ENCODE data around the gene OPA3.
"Not testable (repeated sequence)": the region's sequence is repeated elsewhere in the genome, so short reads cannot be mapped to it uniquely, and the experiment has no call there.

The OPA3 gene

DNA sequence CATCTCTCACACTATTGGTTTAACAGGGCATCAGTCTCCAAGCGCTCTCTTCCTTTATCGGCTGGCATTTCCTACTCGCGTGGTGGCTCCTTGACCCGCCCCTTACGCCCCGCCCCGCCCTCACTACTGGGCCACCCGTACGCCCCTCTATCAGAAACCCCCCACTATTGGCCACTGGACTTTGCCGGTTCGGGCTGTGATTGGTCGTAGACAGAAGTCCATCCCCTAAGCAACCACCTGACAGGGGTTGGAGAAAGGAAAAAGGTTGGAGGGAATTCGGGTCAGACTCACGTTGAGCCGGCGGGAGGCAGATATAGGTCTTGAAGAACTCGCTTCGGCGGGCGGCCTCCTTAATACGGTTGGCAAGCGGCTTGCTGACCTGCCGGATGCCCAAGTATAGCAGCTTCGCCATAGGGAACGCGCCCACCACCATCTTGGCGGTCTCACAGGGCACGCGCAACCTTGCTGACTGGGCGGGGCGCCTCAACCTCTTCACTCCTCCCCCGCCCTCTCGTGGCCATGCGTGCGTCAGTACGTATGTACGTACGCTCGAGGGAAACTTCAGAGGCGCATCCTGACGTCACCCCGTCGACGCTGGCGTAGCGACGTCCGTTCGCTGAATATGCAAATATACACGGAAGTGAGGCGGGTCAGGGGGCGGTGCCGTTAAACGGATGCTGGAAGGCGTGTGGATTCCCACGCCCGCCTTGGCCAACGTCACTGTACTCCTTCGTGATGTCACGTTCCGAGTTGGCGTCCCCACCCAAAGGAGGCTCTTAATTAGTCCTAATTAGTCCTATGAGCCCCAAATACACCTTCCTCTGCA is at the start of gene OPA3:
OPA3 (minus strand) TSS at position 471 of the 826 bp plus-strand sequence; CDS start at position 433, 38 bp downstream.
- peak; percentile 100 for DNase-seq (ENCODE audit: low spot score)

DNA sequence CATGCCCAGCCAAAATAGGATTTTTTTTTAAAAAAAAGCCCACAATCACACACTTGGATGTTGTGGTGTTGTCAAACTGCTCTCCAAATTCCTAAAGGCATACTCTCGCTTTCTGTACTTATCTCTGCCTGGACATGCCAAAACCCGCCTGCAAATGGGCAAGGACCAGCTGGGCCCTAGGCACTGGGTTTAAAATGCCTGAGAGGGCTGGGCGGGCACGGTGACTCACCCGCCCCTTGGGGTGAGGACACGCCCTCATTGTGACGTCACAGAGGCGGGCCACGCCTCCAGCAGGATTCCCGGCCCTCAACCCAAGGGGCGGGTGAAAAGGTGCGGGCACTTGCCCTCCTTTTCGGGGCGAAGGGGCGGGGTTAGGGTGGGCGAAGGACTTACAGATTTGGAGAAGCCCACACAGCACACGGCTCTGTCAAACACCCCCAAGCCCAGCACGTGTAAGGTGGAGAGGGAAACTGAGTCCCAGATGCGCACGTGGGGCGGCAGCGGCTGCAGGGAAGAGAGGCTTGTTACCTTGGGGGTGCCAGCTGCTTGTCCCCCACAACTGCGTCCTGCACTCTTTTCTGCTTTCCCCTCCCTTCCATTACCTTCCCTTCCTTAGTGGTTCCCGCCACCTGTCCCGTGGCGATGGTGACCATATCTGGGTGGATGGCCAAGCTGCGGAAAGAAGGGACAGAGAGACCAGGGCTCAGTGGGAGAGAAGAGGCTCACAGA is 48.0 kb upstream of the OPA3 start:
- DNase-seq (ENCODE audit: low spot score), result peak; percentile 83

DNA sequence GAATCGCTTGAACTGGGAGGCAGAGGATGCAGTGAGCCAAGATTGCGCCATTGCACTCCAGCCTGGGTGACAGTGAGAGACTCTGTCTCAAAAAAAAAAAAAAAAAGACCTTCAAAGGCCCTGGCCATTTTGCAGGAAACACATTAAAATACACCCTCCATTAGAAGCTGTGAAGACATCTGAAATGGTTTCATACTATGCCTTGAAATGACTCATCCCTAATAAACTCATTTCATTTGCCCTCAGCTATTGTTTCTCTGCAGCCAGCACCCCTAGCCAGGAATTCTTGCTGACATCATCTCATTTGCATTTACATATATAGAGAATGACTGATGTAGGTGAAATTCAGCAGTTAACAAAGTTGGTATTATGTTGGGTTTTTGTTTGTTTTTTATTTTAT is 45.9 kb upstream of the OPA3 start:
- peak; percentile 92 for DNase-seq (ENCODE audit: low spot score)

DNA sequence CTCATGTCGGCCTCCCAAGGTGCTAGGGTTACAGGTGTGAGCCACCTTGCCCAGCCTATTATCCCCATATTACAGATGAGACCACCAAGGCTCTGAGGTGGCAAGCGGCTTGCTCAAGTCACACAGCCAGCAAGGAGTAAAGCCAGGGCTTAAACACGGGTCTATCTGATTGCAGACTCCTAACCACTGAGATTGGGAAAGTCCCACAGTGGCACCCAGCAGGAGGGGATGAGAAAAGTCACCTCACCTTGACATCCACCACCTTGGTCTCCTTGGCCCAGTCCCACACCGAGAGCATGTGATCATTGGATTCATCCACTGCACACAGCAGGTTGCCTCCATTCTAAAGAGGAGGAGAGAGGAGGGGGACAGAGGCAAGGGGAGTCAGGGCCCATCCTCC is 45.1 kb upstream of the OPA3 start:
- DNase-seq (ENCODE audit: low spot score), result no peak

DNA sequence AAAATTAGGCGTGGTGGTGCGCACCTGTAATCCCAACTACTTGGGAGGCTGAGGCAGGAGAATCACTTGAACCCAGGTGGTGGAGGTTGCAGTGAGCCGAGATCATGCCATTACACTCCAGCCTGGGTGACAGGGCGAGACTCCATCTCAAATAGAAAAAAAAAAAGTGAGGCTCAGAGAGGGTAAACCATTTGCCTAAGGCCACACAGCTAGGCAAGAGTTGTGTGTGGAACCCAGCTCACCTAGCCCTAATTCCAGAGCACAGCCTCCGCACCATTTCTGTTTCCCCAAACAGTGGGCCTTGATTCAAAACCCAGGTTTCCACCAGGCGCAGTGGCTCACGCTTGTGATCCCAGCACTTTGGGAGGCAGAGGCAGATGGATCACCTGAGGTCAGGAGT is 43.6 kb upstream of the OPA3 start:
- not testable (repeated sequence) for DNase-seq (ENCODE audit: low spot score)

DNA sequence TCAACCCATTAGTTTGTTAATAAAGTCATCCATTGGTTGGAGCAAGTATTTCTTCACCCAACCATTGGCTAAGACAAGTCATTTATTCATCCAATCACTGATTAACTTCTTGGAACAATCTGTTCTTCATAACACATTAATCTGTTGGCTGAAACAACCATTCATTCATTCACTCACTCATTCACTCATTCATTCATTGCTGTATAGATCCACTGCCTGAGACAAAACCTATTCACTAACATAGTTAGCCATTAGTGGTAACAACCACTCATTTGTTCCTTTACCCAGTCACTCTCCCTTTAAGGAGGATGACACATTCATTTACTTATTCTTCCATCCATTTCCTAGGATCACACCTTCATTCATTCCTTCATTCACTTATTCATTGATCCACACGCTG is 39.4 kb upstream of the OPA3 start:
- no peak for DNase-seq (ENCODE audit: low spot score)

DNA sequence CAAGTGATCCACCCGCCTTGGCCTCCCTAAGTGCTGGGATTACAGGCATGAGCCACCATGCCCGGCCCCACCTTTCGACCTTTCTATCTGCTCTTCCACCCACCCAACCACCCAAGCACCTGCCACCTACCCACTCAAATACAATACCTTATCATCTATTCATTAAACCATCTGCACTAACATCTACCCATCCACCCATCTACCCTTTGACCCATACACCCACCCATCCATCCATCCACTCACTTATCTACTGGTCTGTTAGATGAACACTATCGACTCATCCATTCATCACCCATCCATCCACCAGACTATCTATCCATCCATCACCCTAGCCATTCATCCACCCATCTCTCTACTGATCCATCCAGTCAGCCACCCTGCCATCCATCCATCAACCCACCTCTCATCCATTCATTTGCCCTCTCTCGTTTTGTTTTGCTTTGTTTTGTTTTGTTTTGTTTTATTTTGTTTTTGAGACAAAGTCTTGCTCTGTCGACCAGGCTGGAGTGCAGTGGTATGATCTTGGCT is 37.4 kb upstream of the OPA3 start:
- DNase-seq (ENCODE audit: low spot score), result no peak

DNA sequence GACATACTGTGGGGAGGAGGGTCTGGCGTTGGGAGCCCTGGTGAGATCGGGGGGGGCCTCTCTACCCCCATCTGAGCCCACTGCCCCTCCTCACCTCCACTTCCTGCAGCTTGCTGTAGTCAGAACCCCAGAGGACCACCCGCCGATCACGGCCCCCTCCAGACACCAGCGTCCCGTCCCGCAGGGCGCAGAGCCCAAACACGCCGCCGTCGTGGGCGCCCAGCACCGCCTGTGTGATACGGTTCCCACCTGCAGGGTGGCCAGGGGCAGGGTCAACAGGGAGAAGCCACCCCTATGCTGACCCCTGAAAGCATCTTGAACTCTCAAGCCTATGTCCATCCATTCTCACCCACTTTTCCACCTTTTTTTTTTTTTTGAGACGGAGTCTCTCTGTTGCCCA is 36.8 kb upstream of the OPA3 start:
- DNase-seq (ENCODE audit: low spot score), result no peak

DNA sequence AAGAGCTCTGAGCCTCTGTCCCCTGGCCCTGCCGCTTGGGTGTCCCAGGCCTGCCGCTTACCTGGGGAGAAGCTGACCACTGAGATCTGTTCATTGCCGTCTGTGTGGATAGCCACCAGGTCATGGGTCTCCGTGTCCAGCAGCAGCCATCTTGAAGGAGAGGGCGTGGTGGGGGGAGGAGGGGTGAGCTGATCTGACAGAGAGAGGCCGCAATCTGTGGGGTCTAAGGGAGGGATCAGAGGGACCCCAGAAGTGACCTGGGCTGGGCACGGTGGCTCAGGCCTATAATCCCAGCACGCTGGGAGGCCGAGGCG is 32.1 kb upstream of the OPA3 start:
- DNase-seq (ENCODE audit: low spot score), result no peak

DNA sequence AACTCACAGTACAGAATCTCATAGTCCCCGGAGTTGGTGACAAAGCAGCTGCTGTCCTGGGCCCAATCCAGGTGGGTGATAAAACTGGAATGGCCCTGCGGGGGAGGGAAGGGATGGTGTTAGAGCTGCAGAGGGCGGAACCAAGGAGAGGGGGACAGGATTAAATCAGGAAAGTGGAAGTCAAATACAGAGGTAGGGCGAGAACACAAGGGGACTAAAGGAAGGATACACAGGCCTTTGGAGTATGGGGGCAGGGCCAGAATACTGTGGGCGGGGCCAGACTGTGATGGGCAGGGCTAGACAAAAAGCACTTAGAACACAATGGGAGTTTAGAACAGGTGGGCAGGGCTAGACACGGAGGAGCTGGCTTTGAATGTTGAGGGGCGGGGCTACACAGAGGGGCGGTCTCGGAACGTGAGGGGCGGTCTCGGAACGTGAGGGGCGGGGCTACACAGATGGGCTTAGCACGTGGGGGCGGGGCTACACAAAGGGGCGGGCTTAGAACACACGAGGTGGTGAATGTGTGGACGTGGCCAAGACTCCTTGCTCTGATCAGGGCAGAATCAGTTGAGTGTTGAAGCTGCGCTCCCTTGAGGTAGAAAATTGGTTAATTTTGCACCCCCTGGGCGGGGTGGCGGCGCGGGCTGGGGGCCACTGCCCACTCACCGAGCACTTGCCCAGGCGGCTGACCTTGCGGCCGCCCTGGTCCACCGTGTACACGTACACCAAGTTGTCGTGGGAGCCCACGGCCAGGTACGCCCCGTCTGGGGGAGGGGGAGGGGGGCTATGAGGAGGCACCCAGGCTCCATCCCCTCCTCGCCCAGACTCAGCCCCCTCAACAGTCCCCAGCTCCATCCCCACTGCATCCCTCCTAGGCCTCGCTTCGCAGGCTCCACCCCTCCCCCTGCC is 31.4 kb upstream of the OPA3 start:
- DNase-seq (ENCODE audit: low spot score), result peak; percentile 61

DNA sequence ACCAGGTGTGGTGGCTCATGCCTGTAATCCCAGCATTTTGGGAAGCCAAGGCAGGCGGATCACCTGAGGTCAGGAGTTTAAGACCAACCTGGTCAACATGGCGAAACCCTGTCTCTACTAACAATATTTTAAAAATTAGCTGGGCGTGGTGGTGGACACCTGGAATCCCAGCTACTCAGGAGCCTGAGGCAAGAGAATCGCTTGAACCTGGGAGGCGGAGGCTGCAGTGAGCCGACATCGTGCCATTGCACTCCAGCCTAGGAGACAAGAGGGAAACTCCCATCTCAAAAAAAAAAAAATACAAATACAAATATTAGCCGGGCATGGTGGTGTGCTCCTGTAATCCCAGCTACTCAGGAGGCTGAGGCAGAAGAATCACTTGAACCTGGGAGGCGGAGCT is 30.5 kb upstream of the OPA3 start:
- not testable (repeated sequence) for DNase-seq (ENCODE audit: low spot score)

DNA sequence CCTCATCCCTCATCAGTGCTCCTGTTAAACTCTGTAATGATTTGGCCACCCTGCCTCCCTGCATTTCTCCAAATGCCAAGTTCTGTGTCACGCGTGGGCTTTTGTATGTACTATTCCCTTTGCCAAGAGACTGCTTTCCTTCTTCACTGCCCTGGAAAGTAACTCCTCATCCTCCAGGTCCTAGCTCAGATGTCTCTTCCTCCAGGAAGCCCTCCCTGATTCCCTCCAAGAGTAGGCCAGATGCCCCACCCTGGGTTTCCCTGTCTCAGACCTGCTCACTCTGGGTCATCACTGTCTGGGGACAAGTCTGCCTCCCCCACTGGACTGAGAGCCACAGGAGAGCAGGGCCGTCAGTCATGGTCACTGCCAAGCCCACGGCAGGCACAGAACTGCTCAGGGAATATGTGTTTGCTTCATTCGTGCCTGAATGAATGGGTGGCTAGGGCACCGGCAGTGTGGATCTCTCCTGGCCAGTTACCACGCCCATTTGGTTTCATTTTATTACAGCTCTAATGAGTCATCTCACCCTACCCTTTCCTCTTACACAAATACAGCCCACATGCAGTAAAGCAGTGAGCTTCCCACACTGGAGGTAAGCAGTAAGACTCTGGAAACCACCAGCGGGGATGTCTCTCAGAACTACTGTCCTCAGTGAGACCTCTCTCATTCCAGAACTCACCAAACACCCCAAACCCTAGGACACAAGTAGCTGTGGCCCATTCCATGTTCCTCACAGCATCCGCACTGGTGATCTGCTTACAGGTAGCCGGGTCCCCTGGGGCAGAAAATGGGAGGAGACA is 29.5 kb upstream of the OPA3 start:
- DNase-seq (ENCODE audit: low spot score), result peak; percentile 93

DNA sequence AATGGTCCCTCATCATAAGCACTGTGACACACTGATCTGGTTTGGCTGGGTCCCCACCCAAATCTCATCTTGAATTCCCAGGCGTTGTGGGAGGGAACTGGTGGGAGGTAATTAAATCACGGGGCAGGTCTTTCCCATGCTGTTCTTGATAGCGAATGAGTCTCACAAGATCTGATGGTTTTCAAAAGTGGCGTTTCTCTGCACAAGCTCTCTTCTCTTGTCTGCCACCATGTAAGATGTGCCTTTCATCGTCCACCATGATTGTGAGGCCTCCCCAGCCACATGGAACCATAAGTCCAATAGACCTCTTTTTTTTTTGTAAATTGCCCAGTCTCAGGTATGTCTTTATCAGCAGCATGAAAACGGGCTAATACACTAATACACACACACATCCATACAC is 24.3 kb upstream of the OPA3 start:
- DNase-seq (ENCODE audit: low spot score), result no peak

DNA sequence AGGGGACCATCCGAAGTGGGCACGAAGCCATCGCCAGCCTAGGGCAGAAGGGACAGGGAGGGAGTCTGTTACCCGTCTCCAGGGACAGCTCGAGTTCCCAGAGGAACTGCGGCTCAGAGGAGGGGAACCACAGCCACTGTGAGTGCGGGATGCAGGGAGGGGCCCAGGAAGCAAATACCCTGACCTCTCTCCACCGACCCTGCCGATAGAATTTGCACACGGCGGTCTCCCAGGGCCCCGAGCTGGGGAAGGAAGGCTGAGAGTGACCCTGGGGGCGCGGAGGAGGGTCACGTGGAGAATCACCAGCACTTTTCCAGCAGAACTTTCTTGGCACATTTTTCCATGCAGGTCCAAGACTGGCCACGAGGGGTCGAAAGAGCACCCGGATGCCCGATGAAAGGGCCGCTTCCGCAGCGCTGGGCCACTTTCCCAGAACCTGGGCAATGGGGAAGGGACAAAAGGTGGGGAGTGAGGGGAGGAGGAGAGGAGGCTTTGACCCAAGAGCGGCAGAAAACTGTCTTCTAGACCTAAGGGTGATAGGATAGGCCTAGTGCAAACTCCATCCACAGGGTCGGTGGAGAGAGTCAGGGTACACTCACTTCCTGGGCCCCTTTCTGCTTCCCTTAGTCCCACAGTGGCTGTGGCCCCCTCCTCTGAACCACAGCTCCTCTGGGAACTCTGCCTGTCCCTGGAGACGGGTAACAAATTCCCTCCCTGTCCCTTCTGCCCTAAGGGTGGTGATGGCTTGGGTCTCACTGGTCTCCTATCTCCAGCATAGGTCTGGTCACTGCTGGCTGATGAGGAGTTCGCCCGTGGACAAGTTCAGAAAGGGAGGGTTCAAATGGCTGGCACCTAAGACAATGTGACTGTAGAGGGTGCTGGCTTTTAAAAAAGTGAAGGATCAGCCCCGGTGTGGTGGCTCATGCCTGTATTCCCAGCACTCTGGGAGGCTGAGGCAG is 22.7 kb upstream of the OPA3 start:
- peak; percentile 70 for DNase-seq (ENCODE audit: low spot score)

DNA sequence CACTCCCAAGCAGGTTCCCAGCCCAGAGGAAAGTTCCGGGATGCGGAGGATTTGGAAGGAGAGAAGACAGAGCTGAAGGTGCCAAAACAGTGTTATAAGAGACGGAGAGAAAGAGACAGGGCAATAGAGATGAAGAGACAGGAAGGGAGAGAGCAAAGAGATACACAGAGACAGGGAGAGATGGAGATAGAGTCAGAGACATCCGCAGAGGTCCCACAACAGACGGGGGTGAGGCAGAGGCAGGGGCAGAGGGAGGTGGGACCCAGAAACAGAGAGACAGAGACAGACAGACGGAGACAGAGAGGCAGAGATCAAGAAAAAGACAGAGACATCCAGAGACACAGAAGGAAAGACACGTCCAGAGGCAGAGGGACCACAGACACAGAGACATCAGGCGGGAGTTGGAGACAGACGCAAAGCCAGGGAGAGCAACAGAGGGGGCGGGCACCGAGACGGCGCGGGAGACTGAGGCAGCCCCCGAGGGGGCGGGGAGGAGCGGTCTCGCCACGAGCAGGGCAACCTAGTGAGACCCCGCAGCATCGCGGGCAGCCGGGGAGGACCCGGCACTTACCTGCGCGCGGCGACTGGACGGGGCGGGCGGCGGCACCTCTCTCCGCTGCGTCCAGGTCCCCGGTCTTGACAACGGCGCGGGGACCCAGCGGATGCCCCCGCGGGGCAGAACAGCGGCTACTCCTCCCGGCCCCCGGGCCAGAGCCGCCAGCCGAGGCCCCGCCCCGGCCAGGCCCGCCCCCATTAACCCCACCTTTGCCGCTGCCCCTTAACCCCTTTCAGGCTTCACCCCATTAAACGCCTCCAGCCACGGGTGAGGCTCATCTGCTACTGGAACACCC is 17.1 kb upstream of the OPA3 start, which contains the start of gene GPR4:
GPR4 (minus strand) TSS at position 689 of the 851 bp plus-strand sequence. CDS start 10,346 bp downstream, outside the sequence.
- DNase-seq (ENCODE audit: low spot score), result no peak

DNA sequence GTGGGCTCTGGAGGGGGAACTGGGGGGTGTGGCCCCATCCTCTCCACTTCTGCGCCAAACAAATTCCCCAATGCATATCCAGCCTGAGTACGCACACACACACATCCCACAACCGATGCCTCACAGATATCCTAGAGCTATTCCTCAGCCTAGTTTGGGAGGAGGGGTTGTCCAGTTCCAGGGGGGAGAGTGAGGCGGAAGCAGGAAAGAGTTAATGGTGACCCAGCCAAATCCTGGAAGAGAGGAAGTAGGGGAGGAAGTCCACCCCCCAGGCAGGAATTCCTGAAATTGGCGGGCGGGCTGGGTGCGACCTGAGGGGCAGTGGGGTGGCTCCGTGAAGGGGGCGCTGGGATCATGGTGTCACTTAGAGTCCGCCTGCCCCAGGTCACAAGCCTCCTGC is 16.5 kb upstream of the OPA3 start:
- DNase-seq (ENCODE audit: low spot score), result no peak

DNA sequence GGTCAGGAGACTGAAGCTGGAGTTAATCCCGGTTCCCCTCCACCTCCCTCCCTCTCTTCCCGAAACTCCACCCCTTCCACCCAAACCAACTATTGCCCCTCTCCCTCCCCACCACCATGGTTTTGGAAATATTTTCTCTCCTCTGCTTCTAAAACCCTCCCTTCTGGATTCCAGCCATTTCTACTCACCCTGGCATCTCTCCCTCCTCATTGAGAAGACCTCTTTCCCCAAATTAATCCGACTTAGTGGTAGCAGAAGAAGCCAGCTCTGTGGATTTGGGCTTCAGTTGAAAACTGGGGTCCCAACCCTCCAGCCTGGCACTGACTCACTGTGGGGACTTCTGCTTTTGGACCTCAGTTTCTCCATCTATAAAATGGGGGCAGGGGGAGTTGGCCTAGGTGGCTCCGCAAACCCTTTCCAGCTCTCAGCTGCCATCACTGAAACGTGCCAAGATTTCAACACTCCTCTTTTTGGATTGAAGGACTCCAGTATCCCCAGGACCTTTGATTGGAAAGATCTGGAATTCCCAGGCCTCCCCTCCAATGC is 15.8 kb upstream of the OPA3 start:
- no peak for DNase-seq (ENCODE audit: low spot score)

DNA sequence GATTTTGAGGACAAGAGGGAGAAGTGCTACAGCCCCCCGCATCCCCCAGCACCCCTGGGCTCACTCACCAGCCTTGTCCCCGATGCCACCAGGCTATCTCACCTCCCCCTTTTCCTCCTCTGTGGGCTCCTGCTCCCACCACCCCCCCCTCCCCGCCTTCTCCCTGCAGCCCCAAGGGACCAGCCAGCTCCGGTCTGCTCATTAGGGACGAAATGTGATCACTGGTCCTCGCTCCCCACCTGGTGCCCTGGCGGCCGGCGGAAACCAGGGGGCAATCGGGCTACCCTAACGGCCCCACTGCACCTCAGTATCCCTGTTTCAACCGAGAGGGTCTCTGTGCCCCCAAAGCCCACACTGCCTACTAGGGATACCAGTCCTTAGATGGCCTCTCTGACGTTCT is 14.7 kb upstream of the OPA3 start:
- DNase-seq (ENCODE audit: low spot score), result no peak

All from kidney tubule cell (primary cell).